GM12878 (cell line): Measurements from ENCODE around the gene TRIM37. TPM values are rescaled to one million over a fixed set of nuclear protein-coding genes. Genes with fewer than 3 reads are reported as not detected.

Experiments
- ATF3 ChIP-seq: IDR thresholded peaks from 2 replicates; pipeline ENCODE4 v1.6.1; 2011; ENCODE audit warnings: low read depth, mild to moderate bottlenecking, low read length, moderate library complexity, borderline replicate concordance; ENCODE audit errors: extremely low read depth
- CEBPZ ChIP-seq: fragments of 150-350 bp; IDR thresholded peaks from 2 replicates; pipeline ENCODE4 v1.6.1; 2016; ENCODE audit warnings: low read depth, low read length
- CREM ChIP-seq: IDR thresholded peaks from 2 replicates; pipeline ENCODE4 v1.6.1; 2014; ENCODE audit warnings: antibody characterized with exemption, low read depth
- EED ChIP-seq: sonication (generic); IDR thresholded peaks from 2 replicates; pipeline ENCODE4 v1.6.1; 2016; ENCODE audit warnings: antibody characterized with exemption, low read depth
- EP300 ChIP-seq, 2 experiments: fragments of 150-350 bp in 1 of 2; IDR thresholded peaks; 2 replicates each; pipeline ENCODE4 v1.6.1; 2011 to 2012; ENCODE audit warnings: low read depth in 2 of 2, low read length in 2 of 2, borderline replicate concordance in 1 of 2, improper control_type of control experiment in 1 of 2, inconsistent platforms in 1 of 2; ENCODE audit not compliant: control insufficient read depth in 1 of 2
- IRF4 ChIP-seq: IDR thresholded peaks from 2 replicates; pipeline ENCODE4 v1.6.1; 2011; ENCODE audit warnings: low read depth, low read length
- MLLT1 ChIP-seq: fragments of 450-650 bp; IDR thresholded peaks from 2 replicates; pipeline ENCODE4 v1.6.1; 2016; ENCODE audit warnings: mild to moderate bottlenecking
- RELA ChIP-seq: fragments of 450-650 bp; IDR thresholded peaks from 2 replicates; pipeline ENCODE4 v1.8.0; 2014; ENCODE audit warnings: borderline replicate concordance; ENCODE audit not compliant: partially characterized antibody
- SKIL ChIP-seq: fragments of 450-650 bp; IDR thresholded peaks from 2 replicates; pipeline ENCODE4 v1.6.1; 2017; ENCODE audit warnings: mild to moderate bottlenecking, low read depth, inconsistent platforms; ENCODE audit not compliant: poor library complexity, severe bottlenecking
- SMAD5 ChIP-seq: IDR thresholded peaks from 2 replicates; pipeline ENCODE4 v1.6.1; 2016; ENCODE audit warnings: antibody characterized with exemption, low read depth
- SMARCA5 ChIP-seq: fragments of 450-650 bp; IDR thresholded peaks from 2 replicates; pipeline ENCODE4 v1.6.1; 2017; ENCODE audit warnings: mild to moderate bottlenecking
- TAF1 ChIP-seq: IDR thresholded peaks from 2 replicates; pipeline ENCODE4 v1.6.1; 2011; ENCODE audit warnings: mild to moderate bottlenecking, low read depth, low read length, borderline replicate concordance
- TARDBP ChIP-seq: IDR thresholded peaks from 2 replicates; pipeline ENCODE4 v1.6.1; 2016; ENCODE audit warnings: borderline replicate concordance
- TBL1XR1 ChIP-seq: IDR thresholded peaks from 2 replicates; pipeline ENCODE4 v1.6.1; 2012; ENCODE audit warnings: low read depth, low read length, improper control_type of control experiment
- ZBTB11 ChIP-seq: fragments of 450-650 bp; formaldehyde crosslinking; IDR thresholded peaks from 2 replicates; pipeline ENCODE4 v1.5.0; 2022; ENCODE audit warnings: mild to moderate bottlenecking, missing genetic modification characterization
- ZBTB33 ChIP-seq: fragments of 450-650 bp; IDR thresholded peaks from 2 replicates; pipeline ENCODE4 v1.6.1; 2017; ENCODE audit warnings: mild to moderate bottlenecking
- polyA plus RNA-seq, 11 experiments: library from polyadenylated mRNA; depleted of rRNA in 4 of 11; unstranded in 6 of 11; stranded (reverse) in 5 of 11; fragments of >200 nt; fragmentation: Nextera tagmentation in 4 of 11; fragmentation: Illumina TruSeq in 1 of 11; extraction: Ambion mirVana in 4 of 11; extraction: Trizol in 1 of 11; gene quantifications; 1 replicate in 1 of 11; 2 replicates in 10 of 11; pipeline versions ENCODE4 v1.2.1 to v1.2.3, GENCODE V29; 2011 to 2016; ENCODE audit warnings: inconsistent platforms in 2 of 11, missing spikeins in 2 of 11, low read depth in 1 of 11
- total RNA-seq, 4 experiments: library from RNA; depleted of rRNA in 3 of 4; stranded (reverse); fragments of >200 nt in 3 of 4; fragmentation: Illumina TruSeq in 1 of 4; extraction: Trizol in 1 of 4; gene quantifications; 2 replicates each; pipeline versions ENCODE4 v1.2.1 to v1.2.3, GENCODE V29; 2013 to 2021

TRIM37 gene
- total and polyA plus RNA-seq, 10 of the 15 experiments (the other 5 are each of a cell fraction or from before 2014, with no cell fraction given): 4.8 to 20.6 (median 18.1) TPM

- TF ChIP-seq ZBTB33 (no peak), IRF4 (peak; percentile 62; the same call in 1 of the 2 replicates), SKIL (no peak), EP300 (IDR thresholded peaks at IDR 0.05; ENCODE audit: borderline replicate concordance in 1 of 2, control insufficient read depth in 1 of 2, low read depth in 2 of 2, low read length in 2 of 2) (no peak), EED (no peak), TBL1XR1 (no peak), ZBTB11 (CRISPR knock-in tag) (no peak), SMARCA5 (no peak), CEBPZ (no peak), SMAD5 (no peak), TARDBP (no peak), TAF1 (no peak), RELA (no peak), CREM (no peak; the same call in 1 of the 2 replicates), ATF3 (no peak), MLLT1 (no peak)
Observed at GRCh38 chr17:58991718-58992331, 114.9 kb downstream of the TRIM37 start (continued).
